Glutamatergic neuron (in vitro differentiated cells): ENCODE data around the gene TLE2. TPM values are rescaled to one million over a fixed set of nuclear protein-coding genes. Genes with fewer than 3 reads are reported as not detected.
"Not testable (repeated sequence)": the region's sequence is repeated elsewhere in the genome, so short reads cannot be mapped to it uniquely, and the experiment has no call there.

ENCODE experiments used
- DNase-seq: peaks from one replicate; pipeline ENCODE4 v3.0.0; 2022
- H3K27ac Mint-ChIP-seq: one replicate; pipeline ENCODE4 v1.8.0; 2020; ENCODE audit warnings: mild to moderate bottlenecking, mixed read lengths, inconsistent platforms; ENCODE audit not compliant: unreplicated experiment
- H3K27me3 Mint-ChIP-seq: one replicate; pipeline ENCODE4 v1.8.0; 2020; ENCODE audit warnings: mild to moderate bottlenecking, moderate library complexity, mixed read lengths, inconsistent platforms; ENCODE audit not compliant: unreplicated experiment
- H3K36me3 Mint-ChIP-seq: one replicate; pipeline ENCODE4 v1.8.0; 2020; ENCODE audit warnings: mild to moderate bottlenecking, mixed read lengths, inconsistent platforms; ENCODE audit not compliant: unreplicated experiment
- H3K4me1 Mint-ChIP-seq: one replicate; pipeline ENCODE4 v1.8.0; 2020; ENCODE audit warnings: mild to moderate bottlenecking, low read depth, mixed read lengths, inconsistent platforms; ENCODE audit not compliant: unreplicated experiment
- H3K4me3 Mint-ChIP-seq: one replicate; pipeline ENCODE4 v1.8.0; 2020; ENCODE audit warnings: mild to moderate bottlenecking, mixed read lengths, inconsistent platforms; ENCODE audit not compliant: unreplicated experiment
- H3K9me3 Mint-ChIP-seq: one replicate; pipeline ENCODE4 v1.8.0; 2020; ENCODE audit warnings: mild to moderate bottlenecking, moderate library complexity, mixed read lengths, inconsistent platforms; ENCODE audit not compliant: unreplicated experiment
- total RNA-seq: library from RNA; stranded (reverse); fragmentation: NEBNext Ultra II Directional; extraction: Animal tissue kit (Norgen Biotek cat#: 25700); gene quantifications from one replicate; pipeline ENCODE4 v1.2.1, GENCODE V29; 2021; ENCODE audit not compliant: unreplicated experiment
- TF ChIP-seq, protein P1 (sequence below): fragments of 200-600 bp; sonication (generic); IDR thresholded peaks from one replicate; pipeline ENCODE4 v1.5.0; 2021; ENCODE audit not compliant: partially characterized antibody, unreplicated experiment

The TLE2 gene
- total RNA-seq, 1 donor from 2014 or later = not detected

DNA sequence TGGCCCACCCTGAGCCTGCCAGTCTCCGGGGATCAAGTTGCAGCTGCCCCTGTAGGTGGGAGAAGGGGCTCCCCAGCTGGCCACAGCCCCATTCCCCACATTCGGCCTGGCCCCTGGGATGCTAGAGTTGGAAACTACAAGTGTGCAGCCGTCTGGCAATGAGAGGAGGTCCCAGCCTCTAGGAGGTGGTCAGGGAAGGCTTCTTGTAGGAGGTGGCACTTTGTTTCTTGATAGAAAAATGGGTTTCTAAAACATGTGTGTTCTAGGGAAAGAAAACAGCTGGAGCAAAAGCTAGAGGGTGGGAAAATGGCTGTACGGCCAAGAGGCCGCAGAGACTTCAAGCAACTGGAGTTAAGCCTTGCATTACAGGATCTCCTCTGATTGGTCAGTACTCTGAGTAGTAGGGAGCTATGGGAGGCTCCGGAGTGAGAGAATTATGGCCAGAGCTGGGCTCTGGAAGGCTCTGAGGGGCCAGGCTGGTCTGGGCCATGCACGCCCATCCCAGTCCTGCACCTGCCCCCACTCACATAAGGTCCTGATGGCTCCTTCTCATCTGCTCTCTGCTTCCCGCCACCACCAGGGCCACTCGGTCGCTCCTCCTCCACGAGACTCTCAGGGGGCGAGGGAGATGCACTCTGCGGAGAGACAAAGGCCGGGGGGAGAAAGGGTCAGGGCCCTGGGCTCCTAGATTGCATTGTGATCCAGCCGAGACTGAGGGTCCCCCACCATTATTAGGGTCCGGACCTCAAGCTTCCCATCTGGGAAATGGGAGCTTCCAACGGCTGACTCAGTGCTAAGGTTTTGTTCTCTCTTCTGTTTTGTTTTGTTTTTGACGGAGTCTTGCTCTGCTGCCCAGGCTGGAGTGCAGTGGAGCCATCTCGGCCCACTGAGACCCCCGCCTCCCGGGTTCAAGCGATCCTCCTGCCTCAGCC lies 13.7 kb downstream of the TLE2 start:
- TF ChIP-seq, protein P1, sequence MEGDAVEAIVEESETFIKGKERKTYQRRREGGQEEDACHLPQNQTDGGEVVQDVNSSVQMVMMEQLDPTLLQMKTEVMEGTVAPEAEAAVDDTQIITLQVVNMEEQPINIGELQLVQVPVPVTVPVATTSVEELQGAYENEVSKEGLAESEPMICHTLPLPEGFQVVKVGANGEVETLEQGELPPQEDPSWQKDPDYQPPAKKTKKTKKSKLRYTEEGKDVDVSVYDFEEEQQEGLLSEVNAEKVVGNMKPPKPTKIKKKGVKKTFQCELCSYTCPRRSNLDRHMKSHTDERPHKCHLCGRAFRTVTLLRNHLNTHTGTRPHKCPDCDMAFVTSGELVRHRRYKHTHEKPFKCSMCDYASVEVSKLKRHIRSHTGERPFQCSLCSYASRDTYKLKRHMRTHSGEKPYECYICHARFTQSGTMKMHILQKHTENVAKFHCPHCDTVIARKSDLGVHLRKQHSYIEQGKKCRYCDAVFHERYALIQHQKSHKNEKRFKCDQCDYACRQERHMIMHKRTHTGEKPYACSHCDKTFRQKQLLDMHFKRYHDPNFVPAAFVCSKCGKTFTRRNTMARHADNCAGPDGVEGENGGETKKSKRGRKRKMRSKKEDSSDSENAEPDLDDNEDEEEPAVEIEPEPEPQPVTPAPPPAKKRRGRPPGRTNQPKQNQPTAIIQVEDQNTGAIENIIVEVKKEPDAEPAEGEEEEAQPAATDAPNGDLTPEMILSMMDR = no peak
- peaks cover 4% of the 10 kb centered on the region for H3K27me3 Mint-ChIP-seq
- DNase-seq = no peak
- no peak overlapping the region for H3K4me3 Mint-ChIP-seq
- H3K9me3 Mint-ChIP-seq = peaks cover 2% of the 10 kb centered on the region
- H3K36me3 Mint-ChIP-seq = no peaks in the 10 kb centered on the region
- no peaks in the 10 kb centered on the region for H3K4me1 Mint-ChIP-seq
- H3K27ac Mint-ChIP-seq = no peak overlapping the region

DNA sequence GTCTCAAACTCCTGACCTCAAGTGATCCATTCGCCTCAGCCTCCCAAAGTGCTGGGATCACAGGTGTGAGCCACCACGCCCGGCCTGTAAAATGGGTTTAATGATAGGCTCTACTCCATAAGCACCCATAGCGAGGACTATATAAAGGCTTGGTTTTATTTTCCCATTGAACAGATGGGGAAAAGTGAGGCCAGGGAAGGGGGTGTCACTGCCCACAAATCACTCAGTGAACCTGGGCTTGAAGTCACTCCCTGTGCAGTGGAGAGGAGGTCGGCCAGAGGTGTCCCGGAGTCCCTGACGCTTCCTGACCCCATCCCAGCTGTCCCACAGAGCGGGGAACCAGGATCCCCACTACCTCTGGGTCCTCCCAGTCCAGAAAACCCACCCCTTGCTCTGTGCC lies 14.9 kb downstream of the TLE2 start:
- Mint-ChIP-seq H3K27me3 (peaks cover 6% of the 10 kb centered on the region), H3K9me3 (peaks cover 2% of the 10 kb centered on the region), H3K36me3 (no peaks in the 10 kb centered on the region), H3K4me1 (no peaks in the 10 kb centered on the region), H3K27ac (no peak overlapping the region), H3K4me3 (no peak overlapping the region)
- TF ChIP-seq, protein P1 = no peak
- DNase-seq = no peak

DNA sequence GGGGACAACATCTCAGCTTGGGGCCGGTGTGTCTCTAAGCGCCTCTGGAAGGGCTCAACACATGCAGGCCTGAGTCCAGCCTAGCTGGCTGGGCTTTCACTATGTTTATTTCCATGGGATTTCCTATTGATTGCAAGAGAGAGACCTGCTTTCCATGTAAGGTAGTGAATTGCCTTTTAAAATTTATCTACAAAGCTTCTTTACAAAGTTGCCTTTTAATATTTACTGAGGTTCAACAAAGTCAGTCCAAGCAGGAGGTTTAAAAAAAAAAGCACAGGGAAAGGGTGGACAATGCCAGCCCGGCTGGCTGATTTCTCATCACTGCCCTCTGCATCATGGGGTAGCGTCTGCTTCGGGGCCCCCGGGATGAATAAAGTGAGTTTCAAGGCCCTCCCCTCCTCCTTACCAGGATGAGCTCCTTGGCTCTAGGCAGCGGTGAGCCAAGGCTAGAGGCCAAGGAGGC lies 15.8 kb downstream of the TLE2 start:
- no peak overlapping the region for H3K4me3 Mint-ChIP-seq
- H3K36me3 Mint-ChIP-seq = no peaks in the 10 kb centered on the region
- TF ChIP-seq, protein P1 = no peak
- no peak overlapping the region for H3K27ac Mint-ChIP-seq
- peaks cover 2% of the 10 kb centered on the region for H3K9me3 Mint-ChIP-seq
- no peak for DNase-seq
- H3K4me1 Mint-ChIP-seq = no peaks in the 10 kb centered on the region
- peaks cover 6% of the 10 kb centered on the region for H3K27me3 Mint-ChIP-seq

DNA sequence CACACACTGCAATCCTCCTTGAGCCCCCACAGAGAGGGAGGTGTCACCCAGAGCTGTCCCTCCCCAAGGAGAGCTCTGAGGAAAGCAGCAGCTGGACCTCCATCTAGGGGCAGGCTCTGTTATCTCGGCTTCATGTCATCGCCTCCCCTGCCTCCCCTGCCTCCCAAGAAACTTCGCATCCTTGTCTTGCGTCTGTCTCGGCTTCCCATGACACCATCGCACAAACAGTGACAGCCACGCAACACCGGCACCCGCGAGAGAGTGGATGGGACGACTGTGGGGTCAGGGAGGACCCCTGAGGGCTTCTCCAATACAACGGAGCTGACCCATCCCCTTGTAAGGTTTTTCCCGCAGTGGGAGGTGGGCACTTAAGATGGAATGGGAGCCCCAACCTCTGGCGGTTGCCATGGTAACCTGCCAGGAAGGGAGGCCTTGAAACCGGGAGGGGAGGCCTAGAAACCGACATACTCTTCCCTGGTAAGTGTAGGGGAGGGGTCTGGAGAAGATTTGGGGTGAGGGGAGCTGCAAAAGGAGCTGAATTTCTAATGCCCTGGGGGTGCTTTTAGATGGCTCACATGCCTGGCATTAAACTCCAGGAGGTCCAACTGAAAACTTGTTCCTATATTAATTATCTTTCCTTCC lies 16.3 kb downstream of the TLE2 start:
- no peak overlapping the region for H3K27ac Mint-ChIP-seq
- DNase-seq = no peak
- TF ChIP-seq, protein P1 = no peak
- no peaks in the 10 kb centered on the region for H3K36me3 Mint-ChIP-seq
- H3K4me1 Mint-ChIP-seq = no peaks in the 10 kb centered on the region
- no peak overlapping the region for H3K4me3 Mint-ChIP-seq
- peaks cover 4% of the 10 kb centered on the region for H3K27me3 Mint-ChIP-seq
- peaks cover 2% of the 10 kb centered on the region for H3K9me3 Mint-ChIP-seq

DNA sequence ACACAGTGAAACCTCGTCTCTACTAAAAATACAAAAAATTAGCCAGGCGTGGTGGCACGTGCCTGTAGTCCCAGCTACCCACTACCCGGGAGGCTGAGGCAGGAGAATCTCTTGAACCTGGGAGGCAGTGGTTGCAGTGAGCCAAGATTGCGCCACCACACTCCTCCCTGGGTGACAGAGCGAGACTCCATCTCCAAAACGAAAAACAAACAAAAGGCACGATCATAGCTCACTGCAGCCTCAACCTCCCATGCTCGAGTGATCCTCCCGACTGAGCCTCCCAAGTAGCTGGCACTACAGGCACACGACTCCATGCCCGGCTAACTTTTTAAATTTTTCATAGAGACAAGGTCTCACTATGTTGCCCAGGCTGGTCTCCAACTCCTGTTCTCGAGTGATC lies 17.0 kb downstream of the TLE2 start:
- not testable (repeated sequence) for H3K4me3 Mint-ChIP-seq, H3K27me3 Mint-ChIP-seq, H3K27ac Mint-ChIP-seq, H3K36me3 Mint-ChIP-seq, H3K4me1 Mint-ChIP-seq, DNase-seq, H3K9me3 Mint-ChIP-seq
